GM23338 (cell line): Measurements from ENCODE around the gene NRSN2. TPM values are rescaled to one million over a fixed set of nuclear protein-coding genes. Genes with fewer than 3 reads are reported as not detected.

Experiments used
- ATAC-seq: fragments of 200-7000 bp; cut with Tn5 transposase; 3 replicates; pipeline ENCODE4 v1.9.1; 2020
- DNase-seq: peaks from one replicate; pipeline ENCODE4 v3.0.0-alpha.2; 2015; ENCODE audit warnings: low spot score
- H2AFZ ChIP-seq: fragments of 200-600 bp; sonication (generic); 2 replicates; pipeline ENCODE4 v1.8.0; 2016; ENCODE audit warnings: antibody characterized with exemption, mild to moderate bottlenecking, moderate library complexity
- H3F3A ChIP-seq: fragments of 200-600 bp; sonication (generic); replicated peaks from 2 replicates; pipeline ENCODE4 v1.8.0; 2017; ENCODE audit warnings: antibody characterized with exemption, mixed run types, low read depth
- H3K27ac ChIP-seq: fragments of 200-600 bp; sonication (generic); 2 replicates; pipeline ENCODE4 v1.6.1; 2016; ENCODE audit warnings: low read depth
- H3K27me3 ChIP-seq: fragments of 200-600 bp; sonication (generic); 2 replicates; pipeline ENCODE4 v1.8.0; 2016; ENCODE audit warnings: mild to moderate bottlenecking, mixed run types, moderate library complexity; ENCODE audit not compliant: insufficient read depth
- H3K36me3 ChIP-seq: fragments of 200-600 bp; sonication (generic); 2 replicates; pipeline ENCODE4 v1.8.0; 2016; ENCODE audit warnings: mild to moderate bottlenecking; ENCODE audit not compliant: insufficient read depth
- H3K4me1 ChIP-seq: fragments of 200-600 bp; sonication (generic); 2 replicates; pipeline ENCODE4 v1.8.0; 2016; ENCODE audit warnings: mild to moderate bottlenecking, moderate library complexity; ENCODE audit not compliant: insufficient read depth
- H3K4me2 ChIP-seq: fragments of 200-600 bp; sonication (generic); 2 replicates; pipeline ENCODE4 v1.7.1; 2017; ENCODE audit warnings: mixed run types
- H3K4me3 ChIP-seq: fragments of 200-600 bp; sonication (generic); 2 replicates; pipeline ENCODE4 v1.6.1; 2016; ENCODE audit warnings: mixed run types
- H3K79me2 ChIP-seq: fragments of 200-600 bp; sonication (generic); replicated peaks from 2 replicates; pipeline ENCODE4 v1.8.0; 2017; ENCODE audit warnings: mild to moderate bottlenecking; ENCODE audit not compliant: insufficient read depth
- H3K9me2 ChIP-seq: fragments of 200-600 bp; sonication (generic); 2 replicates; pipeline ENCODE4 v1.8.0; 2017; ENCODE audit not compliant: insufficient read depth
- H4K20me1 ChIP-seq: fragments of 200-600 bp; sonication (generic); replicated peaks from 2 replicates; pipeline ENCODE4 v1.8.0; 2017; ENCODE audit warnings: mild to moderate bottlenecking; ENCODE audit not compliant: insufficient read depth
- H3K27ac Mint-ChIP-seq: 2 replicates; pipeline ENCODE4 v1.8.0; 2020; ENCODE audit warnings: inconsistent platforms, mild to moderate bottlenecking, moderate library complexity, mixed read lengths
- H3K27me3 Mint-ChIP-seq: 3 replicates; pipeline ENCODE4 v1.8.0; 2022; ENCODE audit warnings: low read depth, mild to moderate bottlenecking, moderate library complexity, mixed read lengths, inconsistent platforms; ENCODE audit not compliant: insufficient read depth, poor library complexity
- H3K36me3 Mint-ChIP-seq: 3 replicates; pipeline ENCODE4 v1.8.0; 2021; ENCODE audit warnings: low read depth, mild to moderate bottlenecking, inconsistent platforms, moderate library complexity, mixed read lengths
- H3K4me1 Mint-ChIP-seq: 3 replicates; pipeline ENCODE4 v1.8.0; 2020; ENCODE audit warnings: mild to moderate bottlenecking, inconsistent platforms, mixed read lengths
- H3K4me3 Mint-ChIP-seq: 3 replicates; pipeline ENCODE4 v1.8.0; 2021; ENCODE audit warnings: moderate library complexity, mild to moderate bottlenecking, inconsistent platforms, mixed read lengths
- H3K9me3 Mint-ChIP-seq: 3 replicates; pipeline ENCODE4 v1.8.0; 2020; ENCODE audit warnings: moderate library complexity, mild to moderate bottlenecking, inconsistent platforms, mixed read lengths
- CREB1 ChIP-seq: fragments of 250-450 bp; sonication (Bioruptor Pico); IDR thresholded peaks from 2 replicates; pipeline ENCODE4 v1.5.0; 2020; ENCODE audit warnings: low read depth, mild to moderate bottlenecking, moderate library complexity
- CTCF ChIP-seq, 2 experiments: fragments of 200-600 bp in 1 of 2; sonication (generic) in 1 of 2; conservative IDR thresholded peaks; 2 replicates each; pipeline versions ENCODE4 v1.5.1 to v1.6.1; 2016 to 2017; ENCODE audit warnings: antibody characterized with exemption in 2 of 2, low read depth in 2 of 2, mild to moderate bottlenecking in 2 of 2, moderate library complexity in 1 of 2
- ETS1 ChIP-seq: IDR thresholded peaks from 2 replicates; pipeline ENCODE4 v1.6.1; 2016; ENCODE audit warnings: antibody characterized with exemption
- JUNB ChIP-seq: IDR thresholded peaks from one replicate; pipeline ENCODE4 v1.6.1; 2016; ENCODE audit warnings: antibody characterized with exemption; ENCODE audit not compliant: unreplicated experiment
- NANOG ChIP-seq: IDR thresholded peaks from 2 replicates; pipeline ENCODE4 v1.6.1; 2016; ENCODE audit warnings: antibody characterized with exemption, borderline replicate concordance
- POLR2AphosphoS5 ChIP-seq: IDR thresholded peaks from 2 replicates; pipeline ENCODE4 v1.6.1; 2016; ENCODE audit warnings: antibody characterized with exemption, low read depth
- REST ChIP-seq: IDR thresholded peaks from one replicate; pipeline ENCODE4 v1.6.1; 2018; ENCODE audit warnings: antibody characterized with exemption; ENCODE audit not compliant: unreplicated experiment
- STAT1 ChIP-seq: IDR thresholded peaks from one replicate; pipeline ENCODE4 v1.6.1; 2016; ENCODE audit warnings: antibody characterized with exemption; ENCODE audit not compliant: unreplicated experiment
- ZNF114 ChIP-seq: fragments of 250-450 bp; sonication (Bioruptor Pico); IDR thresholded peaks from 2 replicates; pipeline ENCODE4 v1.5.0; 2020; ENCODE audit warnings: mild to moderate bottlenecking, moderate library complexity
- ZNF331 ChIP-seq: fragments of 250-450 bp; sonication (Bioruptor Pico); IDR thresholded peaks from 2 replicates; pipeline ENCODE4 v1.5.0; 2020; ENCODE audit warnings: low read depth, mild to moderate bottlenecking, moderate library complexity
- polyA plus RNA-seq: library from polyadenylated mRNA; unstranded; fragments of >200 nt; fragmentation: Nextera tagmentation; extraction: Ambion mirVana; gene quantifications from 2 replicates; pipeline ENCODE4 v1.2.1, GENCODE V29; 2016
- total RNA-seq: library from RNA; depleted of rRNA; stranded (reverse); fragments of >200 nt; shearing (Covaris generic); gene quantifications from 2 replicates; pipeline ENCODE4 v1.2.3, GENCODE V29; 2014

NRSN2 gene
- total and polyA plus RNA-seq, 2 experiments from 2014 or later = 14.4 to 17.9 TPM

DNA sequence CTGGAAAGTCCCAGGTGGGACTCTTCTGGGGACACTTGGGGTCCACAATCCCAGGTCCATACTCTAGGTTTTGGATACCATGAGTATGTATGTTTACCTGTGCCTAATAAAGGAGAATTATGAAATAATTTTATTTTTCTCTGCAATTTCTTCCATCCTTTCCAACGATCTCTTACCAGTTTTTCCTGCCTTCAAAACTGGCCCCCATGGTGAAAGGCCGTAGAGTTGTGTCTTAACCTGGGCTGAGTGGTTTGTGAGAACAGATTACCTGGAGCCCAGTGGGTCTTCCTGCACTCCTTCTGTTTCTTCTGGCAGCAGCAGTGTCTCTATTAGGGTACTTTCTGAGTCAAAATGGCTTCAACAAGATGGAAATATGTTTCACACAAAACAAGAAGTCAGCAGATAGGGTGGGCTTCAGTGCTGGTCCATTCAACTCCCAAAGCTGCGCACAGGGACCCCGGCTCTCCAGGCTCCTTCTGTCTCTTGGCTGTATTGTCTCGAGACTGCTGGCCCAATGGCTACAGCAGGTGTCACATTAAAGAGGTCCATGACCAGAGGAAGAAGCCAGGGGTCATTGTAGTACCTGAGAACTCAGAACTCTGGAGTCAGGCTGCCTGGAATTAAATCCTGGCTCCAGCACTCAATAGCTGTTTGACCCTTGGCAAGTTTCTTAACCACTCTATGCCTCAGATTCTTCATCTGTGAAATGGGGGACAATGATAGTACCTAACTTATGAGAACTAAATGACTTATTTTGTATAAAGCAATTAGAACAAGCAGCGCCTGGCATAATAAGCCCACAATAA is 50.7 kb downstream of the NRSN2 start:
- H3K36me3 ChIP-seq = no peaks in the 10 kb centered on the region
- no peak overlapping the region for H2AFZ ChIP-seq
- H3K4me2 ChIP-seq = no peak overlapping the region
- Mint-ChIP-seq H3K36me3 (peaks cover 28% of the 10 kb centered on the region), H3K9me3 (no peaks in the 10 kb centered on the region), H3K4me1 (peaks cover 16% of the 10 kb centered on the region), H3K27me3 (peaks cover 8% of the 10 kb centered on the region), H3K27ac (no peak overlapping the region), H3K4me3 (no peak overlapping the region)
- no peaks in the 10 kb centered on the region for H3K9me2 ChIP-seq
- TF ChIP-seq STAT1 (no peak), JUNB (no peak), POLR2AphosphoS5 (no peak), CTCF (conservative IDR thresholded peaks at IDR 0.05; ENCODE audit: low read depth in 2 of 2) (0 out of 4 replicates have a peak, but pooled peaks of 1 of the 2 experiments have one; percentile 10), ZNF114 (CRISPR knock-in tag) (no peak)
- no peaks in the 10 kb centered on the region for H3K27me3 ChIP-seq
- ATAC-seq (no peak), DNase-seq (no peak)
- H3K27ac ChIP-seq = no peak overlapping the region
- no peaks in the 10 kb centered on the region for H3F3A ChIP-seq
- no peak overlapping the region for H3K4me3 ChIP-seq
- H3K79me2 ChIP-seq = no peaks in the 10 kb centered on the region
- H4K20me1 ChIP-seq = no peaks in the 10 kb centered on the region
- H3K4me1 ChIP-seq = peaks cover 7% of the 10 kb centered on the region

GRCh38 chr20:399182-399707 is 52.3 kb downstream of the NRSN2 start:
- ATAC-seq = no peak
- TF ChIP-seq POLR2AphosphoS5 (no peak), REST (no peak), ZNF331 (CRISPR knock-in tag) (no peak), ETS1 (no peak), NANOG (no peak), CREB1 (CRISPR knock-in tag) (no peak), ZNF114 (CRISPR knock-in tag) (no peak)

More at GRCh38 chr20:399182-399707, 52.3 kb downstream of the NRSN2 start:
- 0 out of 2 replicates have a peak overlapping the region, but pooled peaks have one; percentile 32 for H3K27ac ChIP-seq
- no peaks in the 10 kb centered on the region for H3K36me3 ChIP-seq
- no peak overlapping the region for H3K4me2 ChIP-seq
- H3K4me3 Mint-ChIP-seq = no peak overlapping the region
- H3K27me3 Mint-ChIP-seq = peaks cover 11% of the 10 kb centered on the region
- H3K4me1 Mint-ChIP-seq = peaks cover 16% of the 10 kb centered on the region
- H3K27ac Mint-ChIP-seq = 0 out of 2 replicates have a peak overlapping the region, but pooled peaks have one; percentile 74
- peaks cover 17% of the 10 kb centered on the region; the same call in 2 of the 3 replicates for H3K36me3 Mint-ChIP-seq
- no peak overlapping the region for H3K4me3 ChIP-seq
- no peaks in the 10 kb centered on the region for H3F3A ChIP-seq
- no peaks in the 10 kb centered on the region for H3K79me2 ChIP-seq
- no peaks in the 10 kb centered on the region for H3K9me2 ChIP-seq
- DNase-seq = no peak
- peaks cover 7% of the 10 kb centered on the region for H3K4me1 ChIP-seq
- H3K9me3 Mint-ChIP-seq = peaks cover 3% of the 10 kb centered on the region; the same call in 1 of the 3 replicates
- H2AFZ ChIP-seq = no peak overlapping the region
- H3K27me3 ChIP-seq = no peaks in the 10 kb centered on the region
- H4K20me1 ChIP-seq = no peaks in the 10 kb centered on the region
